GM18861 (cell line): ENCODE measurements around the gene SLC39A6.
A peak's percentile ranks its signal among the peaks of the same experiment; 100 is the strongest.
"Not testable (repeated sequence)": the region's sequence is repeated elsewhere in the genome, so short reads cannot be mapped to it uniquely, and the experiment has no call there.

ENCODE experiments used
- ATAC-seq: cut with Tn5 transposase; IDR thresholded peaks from one replicate; pipeline ENCODE4 v1.9.1; 2021; ENCODE audit not compliant: unreplicated experiment

Gene SLC39A6

DNA sequence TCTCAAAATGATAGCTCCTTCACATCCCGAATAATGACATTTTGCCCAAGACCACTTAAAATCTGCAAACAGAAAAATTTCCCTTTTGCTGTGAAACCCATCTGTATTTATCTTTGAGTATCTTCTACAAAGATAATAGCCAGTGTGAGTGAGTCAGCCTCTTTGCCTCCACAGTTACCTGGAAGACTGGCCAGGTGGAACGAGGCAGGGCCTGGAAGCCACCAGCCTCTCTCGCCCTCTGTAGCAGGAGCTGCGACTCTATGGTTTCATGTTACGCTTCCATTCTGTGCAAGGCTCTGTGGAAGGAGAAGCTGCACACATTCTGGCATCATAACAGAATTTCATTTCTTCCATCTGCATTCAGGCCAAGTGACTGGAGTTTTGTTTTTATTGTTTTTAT is 10.1 kb upstream of the SLC39A6 start:
- no peak for ATAC-seq

DNA sequence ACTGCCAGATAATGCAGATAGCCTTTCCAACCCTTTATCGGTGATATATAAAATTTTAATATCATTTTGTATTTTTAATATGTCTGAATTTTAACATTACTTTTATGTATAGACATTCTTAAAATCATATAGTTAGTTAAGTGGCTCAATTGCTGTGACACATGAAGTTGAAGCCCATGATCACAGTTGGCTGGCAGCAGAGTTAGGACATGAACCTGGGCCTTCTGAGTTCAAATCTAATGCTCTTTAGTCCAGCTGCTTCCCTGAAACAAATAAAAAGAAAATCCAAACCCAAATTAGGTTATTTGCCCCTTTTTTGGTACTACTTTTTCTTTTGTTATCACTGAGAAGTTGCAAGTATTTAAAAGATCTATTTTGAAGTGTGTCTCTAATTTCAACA is 6.1 kb upstream of the SLC39A6 start:
- ATAC-seq, result no peak

DNA sequence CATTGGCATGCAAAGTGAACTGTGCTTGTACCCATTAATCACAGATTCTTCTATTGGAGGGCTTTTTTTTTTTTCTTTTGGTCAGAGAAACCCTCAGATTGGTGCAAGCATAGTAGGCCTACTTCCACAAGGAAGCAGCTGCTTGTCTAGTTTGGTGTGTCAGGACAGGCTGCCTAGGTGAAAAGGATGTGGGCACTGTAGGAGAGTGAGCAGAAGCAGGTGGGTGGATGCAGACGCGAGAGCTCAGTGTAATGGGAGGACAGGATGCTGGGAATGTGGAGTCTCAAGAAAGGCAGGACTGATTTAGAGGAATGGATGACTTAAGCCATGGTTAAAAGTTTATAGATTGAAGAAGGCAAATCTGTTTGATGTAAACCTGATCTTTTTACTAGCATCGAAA is 3.6 kb upstream of the SLC39A6 start:
- no peak for ATAC-seq

DNA sequence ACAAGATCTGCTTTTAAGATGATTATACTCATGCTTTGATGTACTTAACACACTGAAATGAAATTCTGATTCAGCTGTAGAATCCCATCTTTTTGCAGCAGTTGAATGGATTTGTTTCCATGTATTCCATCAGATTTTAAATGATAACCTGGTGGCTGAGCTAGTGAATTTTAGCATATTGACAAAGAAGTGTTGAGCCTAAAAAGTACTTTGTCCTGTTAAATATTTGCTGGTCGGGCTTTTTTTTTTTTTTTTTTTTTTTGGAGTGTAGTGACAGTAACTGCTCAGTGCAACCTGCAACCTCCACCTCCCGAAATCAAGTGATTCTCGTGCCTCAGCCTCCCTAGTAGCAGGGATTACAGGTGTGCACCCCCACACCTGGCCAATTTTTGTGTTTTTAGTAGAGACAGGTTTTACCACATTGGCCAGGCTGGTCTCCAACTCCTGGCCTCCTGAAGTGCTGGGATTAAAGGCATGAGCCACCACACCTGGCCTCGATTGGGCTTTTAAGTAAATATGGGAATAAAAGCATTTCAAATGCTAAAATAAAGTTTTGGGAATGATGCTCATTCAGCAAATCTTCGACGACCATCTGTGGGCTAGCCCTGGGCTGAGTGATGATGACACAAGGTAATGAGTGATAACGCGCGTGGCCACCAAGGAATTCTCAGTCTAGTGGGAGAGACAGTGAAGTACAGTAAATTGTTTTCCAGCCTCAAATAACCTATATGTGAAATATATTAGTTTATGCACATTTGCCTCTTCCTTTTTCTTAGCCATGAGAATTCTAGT is 2.7 kb upstream of the SLC39A6 start:
- no peak for ATAC-seq

DNA sequence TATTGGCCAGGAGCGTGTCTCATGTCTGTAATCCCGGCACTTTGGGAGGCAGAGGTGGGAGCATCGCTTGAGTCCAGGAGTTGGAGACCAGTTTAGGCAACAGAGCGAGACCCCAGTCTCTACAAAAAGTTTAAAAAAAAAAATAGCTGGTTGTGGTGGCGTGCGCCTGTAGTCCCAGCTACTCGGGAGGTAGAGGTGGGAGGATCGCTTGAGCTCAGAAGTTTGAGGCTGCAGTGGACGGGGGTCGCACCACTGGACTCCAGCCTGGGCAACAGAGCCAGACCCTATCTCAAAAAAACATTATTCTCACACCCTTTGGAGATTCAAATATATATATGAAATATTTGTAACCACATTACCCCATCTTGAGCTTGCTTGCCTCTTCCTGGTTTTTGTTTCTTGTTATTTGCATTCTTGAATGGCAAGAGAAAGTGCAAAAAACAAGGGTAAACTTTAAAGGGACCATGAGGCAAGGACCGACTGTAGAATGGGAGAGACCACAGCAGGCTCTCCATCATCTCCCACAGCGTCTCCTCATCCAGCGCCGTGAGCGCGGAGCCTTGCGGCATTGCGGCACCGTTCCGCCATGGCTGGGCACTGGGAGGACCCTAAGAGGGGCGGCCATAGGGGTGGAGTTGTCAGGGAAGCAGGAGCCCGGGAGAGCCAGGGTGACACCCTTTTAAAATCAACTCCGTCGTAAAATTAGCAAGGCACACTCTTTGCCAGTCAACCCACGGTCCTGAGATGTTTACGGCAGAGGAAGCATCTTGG is 1.9 kb upstream of the SLC39A6 start:
- no peak for ATAC-seq

DNA sequence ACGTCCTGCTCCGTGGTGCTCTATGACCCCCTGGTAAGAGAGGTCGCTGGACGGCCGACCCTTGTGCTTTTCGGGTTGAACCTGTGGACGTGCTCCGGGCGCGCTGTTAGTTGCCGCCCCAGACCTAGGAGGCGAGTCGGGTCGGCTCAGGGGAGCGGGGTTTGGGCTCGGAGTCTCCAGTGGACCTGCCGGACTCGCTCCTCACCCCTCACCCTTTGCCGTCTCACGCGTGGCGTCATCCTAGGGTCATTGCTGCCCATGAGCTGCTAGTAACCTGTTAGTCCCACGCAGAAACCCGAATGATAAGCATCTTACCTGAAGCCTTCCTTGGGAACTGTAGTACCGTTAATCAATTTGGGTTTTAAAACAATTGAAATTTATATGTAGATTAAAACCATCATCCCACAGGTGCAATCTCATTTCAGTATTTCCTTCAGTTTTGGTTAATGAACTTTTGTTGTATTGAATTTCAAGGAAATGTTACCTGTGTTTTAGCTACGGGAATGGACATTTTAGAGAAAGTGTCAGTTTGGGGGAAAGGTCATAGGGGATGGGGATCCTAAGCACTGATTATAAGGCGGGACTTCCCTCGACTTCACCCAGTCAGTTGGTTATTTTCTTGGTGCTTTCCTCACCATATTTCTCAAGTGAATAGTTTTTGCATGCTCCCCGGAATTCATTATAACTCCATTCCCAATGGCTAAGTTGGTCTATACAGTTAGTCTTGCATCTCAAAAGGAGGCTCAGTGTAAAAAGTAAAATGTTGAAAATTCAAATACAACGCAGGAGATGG is 1.1 kb upstream of the SLC39A6 start:
- peak; percentile 7 for ATAC-seq

DNA sequence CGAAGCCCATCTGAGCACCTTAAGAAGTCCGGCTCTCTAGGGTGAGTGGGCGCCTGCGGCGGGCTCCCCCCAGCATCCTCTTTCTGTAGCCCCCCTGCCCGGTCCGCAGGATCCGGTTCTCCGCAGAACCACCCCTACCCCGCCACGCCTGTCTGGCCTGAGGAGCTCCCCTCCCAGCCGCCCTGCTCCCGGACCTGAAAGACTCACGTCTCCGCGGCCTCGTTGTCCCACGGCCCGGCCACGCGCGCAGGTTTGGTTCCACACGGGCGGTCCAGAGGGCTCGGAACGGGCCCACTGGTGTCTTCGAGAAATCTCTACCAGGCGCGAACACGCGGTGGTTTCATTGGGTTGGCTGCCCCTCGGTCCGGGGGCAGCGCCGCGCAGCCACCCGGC is 237 bp downstream of the SLC39A6 start:
- no peak for ATAC-seq

DNA sequence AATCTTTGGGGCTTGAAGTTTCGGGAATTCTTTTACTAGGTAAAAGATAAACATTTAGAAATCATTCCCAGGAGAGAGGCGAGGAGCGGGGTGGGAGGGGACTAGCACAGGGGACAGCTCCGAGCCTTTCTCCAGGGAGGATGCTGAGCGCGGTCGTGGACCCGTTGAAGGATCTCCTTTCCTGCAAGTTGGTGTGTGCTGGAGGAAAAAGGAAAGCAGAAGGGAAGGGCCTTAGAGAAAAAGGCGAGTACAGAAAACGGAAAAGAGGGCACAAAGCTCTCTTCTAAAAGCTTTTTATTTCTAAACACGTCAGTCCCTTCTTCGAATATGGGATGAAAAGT is 640 bp downstream of the SLC39A6 start:
- ATAC-seq, result no peak

DNA sequence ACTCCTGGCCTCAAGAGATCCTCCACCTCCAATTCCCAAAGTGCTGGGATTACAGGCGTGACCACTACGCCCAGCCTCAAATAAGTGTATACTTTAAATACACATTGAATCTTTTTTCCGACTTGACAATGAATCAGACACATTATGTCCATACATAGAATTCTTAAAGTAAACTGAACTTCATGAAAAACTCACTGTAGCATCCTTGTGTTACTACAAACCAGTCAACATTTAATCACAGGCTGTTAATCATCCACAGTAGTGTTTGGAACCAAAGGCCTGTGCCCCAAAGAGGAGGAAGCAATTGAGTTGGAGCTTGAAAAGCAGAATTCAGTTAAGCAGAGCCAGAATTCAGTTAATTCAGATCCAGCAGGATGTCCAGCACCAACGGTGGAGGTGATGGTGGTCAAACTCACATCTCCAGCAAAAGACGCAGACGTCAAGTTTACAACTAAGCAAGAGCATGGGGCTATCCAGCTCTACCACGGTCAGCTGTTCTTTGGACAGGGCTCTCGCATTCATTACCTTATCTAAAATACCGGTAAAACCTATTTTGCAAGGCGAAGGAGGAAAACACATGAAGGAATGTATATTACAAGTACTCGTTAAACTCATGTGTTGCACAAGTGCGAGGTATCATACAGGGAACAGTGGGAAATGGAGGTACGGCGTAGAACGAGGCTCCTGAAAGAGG is 1.2 kb downstream of the SLC39A6 start:
- no peak for ATAC-seq

DNA sequence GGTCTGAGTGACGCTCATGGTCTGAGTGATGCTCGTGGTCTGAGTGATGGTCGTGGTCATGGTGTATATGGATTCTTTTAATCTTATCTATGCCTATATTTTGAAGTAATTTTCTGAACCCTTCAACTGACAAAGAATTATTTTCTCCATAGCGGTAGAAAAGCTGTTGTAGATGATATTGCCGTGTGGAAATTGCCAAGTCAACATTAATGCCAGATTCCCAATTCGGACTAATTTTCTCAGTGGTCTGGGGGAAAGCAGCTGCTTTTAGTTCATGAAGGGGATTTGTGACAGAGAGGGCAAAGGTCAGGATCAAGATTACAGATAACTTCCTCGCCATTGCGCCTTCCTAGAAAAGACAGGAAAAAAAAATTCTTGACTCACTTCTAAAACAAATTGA is 2.5 kb downstream of the SLC39A6 start:
- no peak for ATAC-seq

DNA sequence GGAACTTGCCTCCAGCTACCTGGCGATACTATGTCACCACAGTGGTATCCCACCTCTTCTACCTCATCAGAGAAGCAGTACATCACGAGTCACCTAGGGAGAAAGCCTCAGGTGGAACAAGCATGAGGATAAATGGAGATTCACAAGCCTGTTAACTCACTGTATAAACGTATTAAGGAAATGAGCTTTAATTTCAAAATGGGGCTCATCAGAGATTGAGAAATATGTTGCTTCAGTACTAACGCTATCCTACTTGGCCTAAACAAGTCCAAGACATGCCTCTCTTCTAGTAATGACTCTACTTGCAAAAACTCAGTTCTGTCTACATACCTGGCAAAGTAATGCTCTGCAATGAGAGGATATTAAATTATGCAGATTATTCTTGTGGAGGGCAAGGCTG is 4.3 kb downstream of the SLC39A6 start:
- ATAC-seq, result no peak

DNA sequence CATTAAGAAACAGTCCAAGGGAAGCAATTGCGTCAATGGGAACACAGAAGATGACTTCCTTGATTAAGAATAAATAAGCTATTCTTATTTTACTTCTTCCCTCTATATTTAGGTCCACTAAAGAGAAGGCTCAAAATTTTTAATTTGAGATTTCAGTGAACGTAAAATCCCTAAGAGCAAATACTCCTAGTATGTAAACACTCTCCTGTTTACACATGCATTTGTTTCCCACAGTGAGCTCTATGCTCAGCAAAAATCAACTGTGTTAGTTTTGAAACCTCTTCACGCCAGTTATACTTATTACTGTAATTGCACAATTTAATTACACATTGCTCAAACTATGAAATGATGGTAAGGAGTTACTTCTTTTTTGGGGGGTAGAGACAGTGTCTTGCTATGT is 8.8 kb downstream of the SLC39A6 start:
- ATAC-seq, result no peak

DNA sequence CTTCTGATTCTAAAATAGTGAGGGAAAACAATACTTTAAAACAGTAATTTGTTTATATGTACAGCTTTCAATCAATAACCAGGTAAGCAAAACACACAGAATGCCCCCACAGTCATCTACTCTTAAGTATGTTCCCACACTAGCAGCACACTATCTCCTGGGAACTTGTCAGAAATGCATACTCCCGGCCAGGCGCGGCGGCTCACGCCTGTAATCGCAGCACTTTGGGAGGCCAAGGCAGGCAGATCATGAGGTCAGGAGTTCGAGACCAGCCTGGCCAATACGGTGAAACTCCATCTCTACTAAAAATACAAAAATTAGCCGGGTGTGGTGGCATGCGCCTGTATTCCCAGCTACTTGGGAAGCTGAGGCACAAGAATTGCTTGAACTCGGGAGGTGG is 12.4 kb downstream of the SLC39A6 start:
- not testable (repeated sequence) for ATAC-seq

DNA sequence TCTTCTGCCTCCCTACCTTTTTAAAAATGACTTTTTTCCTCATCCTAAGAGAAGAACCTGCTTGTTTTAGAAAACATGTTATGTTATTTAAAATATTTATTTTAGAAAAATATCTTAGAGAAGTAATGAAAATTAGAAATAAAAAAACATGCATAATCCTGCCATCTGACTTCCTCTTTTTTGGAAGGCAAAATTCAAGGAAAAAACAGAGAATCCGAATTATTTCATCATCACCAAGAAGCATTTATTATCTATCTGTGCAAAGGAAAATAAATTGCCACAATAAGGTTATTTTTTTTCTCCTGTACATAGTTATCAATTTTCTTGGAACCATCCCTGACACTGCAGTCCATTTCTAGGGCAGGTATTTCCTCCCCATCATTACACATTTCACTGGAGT is 14.4 kb downstream of the SLC39A6 start:
- no peak for ATAC-seq

DNA sequence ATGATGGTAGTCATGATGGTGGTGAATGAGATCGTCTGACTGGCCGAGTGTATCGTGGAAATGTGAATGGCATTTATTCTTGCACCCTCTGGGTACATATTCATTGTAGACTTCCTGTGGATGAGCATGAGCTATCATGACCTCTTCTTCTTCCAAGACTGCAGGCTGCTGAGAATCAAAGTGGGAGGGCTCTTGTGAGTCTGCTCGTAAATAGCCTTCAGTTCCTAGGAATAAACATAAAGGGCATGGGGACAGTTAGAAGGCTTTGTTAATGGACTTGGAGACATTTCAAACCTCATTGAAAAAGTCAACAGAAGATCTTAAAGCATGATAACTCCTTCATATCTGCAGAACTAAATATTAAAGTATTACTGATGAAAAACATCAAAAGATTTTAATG is 14.9 kb downstream of the SLC39A6 start:
- no peak for ATAC-seq

DNA sequence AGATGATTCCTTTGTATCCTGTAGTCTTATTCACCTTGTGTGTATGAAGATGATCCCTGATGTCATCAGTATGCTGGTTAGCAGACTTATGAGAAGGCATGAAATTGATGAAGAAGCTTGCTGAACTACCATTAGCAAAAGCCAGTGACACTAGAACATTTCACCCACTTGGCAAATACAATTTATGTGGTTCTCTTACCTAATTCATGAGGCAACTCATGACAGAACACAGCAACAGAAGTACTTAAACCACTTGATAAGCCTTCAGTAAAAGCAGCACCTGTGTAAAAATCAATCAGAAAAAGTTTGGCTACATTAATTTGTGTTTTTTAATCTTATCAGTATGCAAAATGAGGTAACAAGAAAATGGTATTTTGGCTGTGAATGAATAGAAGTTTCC is 16.8 kb downstream of the SLC39A6 start:
- no peak for ATAC-seq

DNA sequence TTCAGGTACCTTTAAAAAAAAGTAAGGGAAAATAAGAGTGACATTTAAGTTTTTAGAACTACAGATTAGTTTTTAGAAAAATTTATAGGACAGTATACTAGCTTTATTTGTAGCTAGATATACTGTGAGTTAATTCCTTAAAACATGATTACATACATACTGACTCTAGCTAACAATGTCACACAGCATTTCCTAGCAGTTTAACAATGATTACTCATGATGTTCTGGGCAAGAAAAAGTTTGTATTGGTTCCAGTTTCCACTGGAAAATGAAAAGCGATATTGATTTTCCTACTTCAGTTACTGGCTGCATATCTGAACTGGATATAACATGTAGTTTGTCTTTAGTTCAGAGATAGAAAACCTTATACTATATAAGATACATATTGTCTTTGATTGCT is 19.4 kb downstream of the SLC39A6 start:
- no peak for ATAC-seq

DNA sequence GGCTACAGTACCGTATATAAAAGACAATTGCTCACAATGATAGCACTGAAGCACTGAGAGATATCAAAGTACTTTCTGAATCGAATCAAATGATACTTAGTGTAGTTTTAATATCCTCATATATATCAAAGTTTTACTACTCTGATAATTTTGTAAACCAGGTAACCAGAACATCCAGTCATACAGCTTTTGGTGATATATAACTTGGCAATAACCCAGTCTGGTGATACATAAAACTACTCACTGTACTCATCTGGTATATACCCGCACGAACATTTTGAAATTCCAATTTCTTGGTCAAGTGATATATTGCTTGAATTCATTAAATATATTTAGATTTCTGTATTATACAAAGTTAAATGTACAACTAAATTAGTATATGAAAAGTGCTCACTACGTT is 20.5 kb downstream of the SLC39A6 start:
- ATAC-seq, result no peak

DNA sequence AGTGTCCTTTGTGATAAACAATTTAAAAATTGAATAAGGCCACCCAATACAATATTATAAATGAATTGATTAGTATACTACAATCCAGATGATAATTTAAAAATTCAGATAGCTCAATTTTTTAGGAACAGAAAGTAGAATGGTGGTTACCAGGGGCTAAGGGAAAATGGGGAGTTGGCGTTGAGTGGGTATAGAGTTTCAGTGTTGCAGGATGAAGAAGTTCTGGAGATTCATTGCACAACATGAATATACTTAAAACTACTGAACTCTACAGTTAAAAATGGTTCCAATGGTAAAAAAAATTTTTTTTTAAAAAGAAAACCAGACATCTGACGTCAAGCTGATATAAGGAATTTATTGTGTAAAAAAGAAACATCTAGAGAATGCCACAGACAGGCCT is 20.9 kb downstream of the SLC39A6 start:
- no peak for ATAC-seq

DNA sequence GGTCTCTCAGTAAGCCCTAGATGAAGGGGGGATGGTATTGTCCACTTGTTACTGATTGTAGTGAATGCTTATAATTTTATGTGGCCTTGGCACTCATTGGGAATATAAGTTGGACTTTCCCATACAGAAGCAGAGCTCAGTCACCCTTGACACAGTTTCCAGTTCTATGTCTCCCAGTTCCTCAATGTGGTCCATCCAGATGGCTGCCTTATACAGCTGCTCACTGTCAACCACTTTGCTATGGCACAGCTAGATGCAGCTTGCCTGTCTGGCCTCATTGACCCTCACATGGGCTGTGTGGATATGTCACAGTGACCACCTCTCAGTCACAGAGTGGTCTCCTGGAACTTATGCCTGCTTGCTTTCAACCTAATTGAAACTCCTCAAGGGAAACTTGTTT is 21.7 kb downstream of the SLC39A6 start:
- no peak for ATAC-seq

DNA sequence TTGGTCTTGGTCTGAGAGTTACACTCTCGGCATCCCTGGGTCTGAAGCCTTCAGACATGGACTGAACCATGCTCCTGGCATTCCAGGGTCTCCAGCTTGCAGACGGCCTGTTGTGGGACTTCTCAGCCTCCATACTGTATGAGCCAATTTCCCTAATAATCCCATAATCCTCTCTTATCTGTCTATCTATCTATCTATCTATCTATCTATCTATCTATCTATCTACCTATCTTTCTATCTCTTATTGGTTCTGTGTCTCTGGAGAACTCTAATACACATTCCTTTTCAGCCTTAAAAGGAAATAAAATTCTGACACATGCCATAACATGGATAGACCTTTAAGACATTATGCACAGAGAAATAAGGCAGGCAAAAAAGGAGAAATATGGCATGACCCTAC is 24.4 kb downstream of the SLC39A6 start:
- no peak for ATAC-seq
